GM15510 (cell line): ENCODE data around the gene UBE3B.

ENCODE experiments used
- POLR2A ChIP-seq: IDR thresholded peaks from 3 replicates; pipeline ENCODE4 v1.6.1; 2011; ENCODE audit warnings: borderline replicate concordance; ENCODE audit not compliant: insufficient read length; ENCODE audit errors: extremely low read depth

The UBE3B gene

DNA sequence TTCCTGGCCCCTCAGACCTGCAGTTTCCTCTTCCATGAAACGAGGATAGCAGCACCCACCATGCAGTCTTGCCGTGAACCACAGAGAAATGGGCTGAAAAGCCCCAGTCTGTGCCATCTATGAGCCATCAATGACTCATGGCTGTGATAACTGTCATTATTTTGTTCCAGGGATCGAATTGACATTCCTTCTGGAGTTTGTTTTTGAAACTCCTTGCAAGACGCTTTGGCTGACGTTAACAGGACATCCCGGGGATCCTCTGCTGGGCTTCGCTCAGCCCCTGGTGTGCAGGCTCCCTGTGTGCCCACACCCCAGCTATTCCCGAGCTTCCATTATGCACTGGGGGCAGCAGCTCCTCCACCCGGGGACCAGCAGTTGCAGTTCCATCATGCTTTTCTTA lies 62.1 kb downstream of the UBE3B start:
- no peak for TF ChIP-seq POLR2A

DNA sequence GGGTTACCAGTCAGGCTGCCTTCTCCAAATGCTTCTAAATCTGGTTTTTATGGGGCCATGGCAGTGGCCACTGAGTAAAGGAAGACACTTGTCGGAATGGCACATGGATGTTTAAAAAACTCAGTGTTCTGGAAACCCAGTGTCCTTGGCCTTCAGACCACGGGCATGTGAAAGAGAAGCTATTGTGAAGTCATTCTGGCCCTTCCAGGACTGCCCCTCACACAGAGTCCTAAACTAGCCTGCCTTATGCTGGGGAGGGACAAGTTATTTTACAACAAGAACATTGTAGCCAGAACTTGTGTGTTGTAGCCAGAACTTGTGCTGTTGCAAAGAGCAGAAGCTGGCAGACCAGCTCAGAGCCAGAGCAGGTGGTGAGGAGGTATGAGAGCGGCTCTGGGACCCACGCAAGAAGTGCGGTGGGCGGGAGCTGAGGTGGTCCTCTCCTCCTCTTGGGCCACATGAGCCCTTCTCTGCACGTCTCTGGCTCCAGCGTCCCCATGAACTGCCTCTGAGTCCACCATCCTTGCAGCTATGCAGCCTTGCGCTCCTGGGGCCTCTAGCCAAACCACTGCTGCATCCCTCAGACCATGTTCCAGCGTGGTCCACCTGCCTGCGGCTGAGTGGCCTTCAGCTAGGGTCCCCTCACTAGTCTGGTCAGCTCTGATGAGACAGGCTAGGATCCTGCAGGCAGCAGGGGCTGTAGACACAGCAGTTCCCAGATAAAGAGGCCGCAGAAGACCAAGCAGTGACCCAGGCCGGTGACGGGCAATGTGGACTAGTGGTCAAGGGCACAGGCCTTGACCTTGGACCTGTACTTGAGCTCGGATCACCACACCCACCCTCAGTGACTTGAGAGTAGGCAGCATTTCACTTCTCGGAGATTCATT lies 63.3 kb downstream of the UBE3B start:
- TF ChIP-seq POLR2A, result no peak

DNA sequence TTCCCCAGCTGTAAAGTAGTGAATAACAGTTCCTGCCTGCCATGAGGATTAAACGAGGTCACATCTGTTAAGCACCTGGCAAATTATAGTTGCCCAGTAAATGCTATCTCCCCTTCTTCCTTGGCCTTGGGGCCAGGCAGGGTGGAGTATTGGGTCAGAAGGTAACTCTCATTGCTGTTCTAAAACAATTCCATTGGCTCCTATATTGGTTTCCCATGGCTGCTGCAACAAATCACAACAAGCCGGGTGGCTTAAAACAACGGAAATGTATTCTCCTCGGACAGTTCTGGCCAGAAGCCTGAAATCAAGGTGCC lies 63.9 kb downstream of the UBE3B start:
- TF ChIP-seq POLR2A, result no peak

DNA sequence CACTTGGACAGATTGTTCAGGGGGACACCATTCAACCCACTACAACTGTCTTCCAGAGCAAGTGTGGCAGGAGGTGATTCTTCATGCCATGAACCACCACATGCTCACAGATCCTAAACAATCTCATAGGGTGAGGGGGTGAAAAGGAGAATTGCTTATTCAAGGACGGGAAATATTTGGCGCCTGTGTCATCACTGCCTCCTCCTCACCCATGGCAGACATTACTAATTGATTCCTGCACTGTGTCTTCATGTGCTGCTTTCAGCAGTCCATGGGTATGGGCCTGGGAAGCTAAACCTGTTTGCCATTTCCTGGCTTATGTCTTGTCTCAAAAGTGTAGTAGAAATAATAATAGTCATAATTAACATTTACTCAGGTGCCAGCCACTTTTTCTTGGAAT lies 64.6 kb downstream of the UBE3B start:
- TF ChIP-seq POLR2A, result no peak

DNA sequence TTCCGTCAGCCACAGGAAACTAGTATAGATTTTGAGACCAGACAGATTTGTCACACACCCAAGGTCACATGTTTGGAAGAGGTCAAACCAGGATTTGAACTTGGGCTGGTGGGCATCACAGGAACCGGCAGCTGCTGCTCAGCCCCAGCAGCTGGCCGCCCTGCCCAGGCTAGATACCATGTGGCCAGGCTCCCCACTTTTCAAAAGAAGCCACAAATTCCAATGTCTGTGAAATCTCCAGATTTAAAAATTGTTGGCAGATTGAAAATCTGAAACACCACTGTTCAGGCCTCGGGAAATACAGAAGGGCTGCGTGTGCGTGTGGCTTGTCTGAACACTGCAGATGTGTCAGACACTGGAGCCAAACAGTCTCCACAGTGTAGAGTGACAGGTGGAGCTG lies 65.4 kb downstream of the UBE3B start:
- no peak for TF ChIP-seq POLR2A

DNA sequence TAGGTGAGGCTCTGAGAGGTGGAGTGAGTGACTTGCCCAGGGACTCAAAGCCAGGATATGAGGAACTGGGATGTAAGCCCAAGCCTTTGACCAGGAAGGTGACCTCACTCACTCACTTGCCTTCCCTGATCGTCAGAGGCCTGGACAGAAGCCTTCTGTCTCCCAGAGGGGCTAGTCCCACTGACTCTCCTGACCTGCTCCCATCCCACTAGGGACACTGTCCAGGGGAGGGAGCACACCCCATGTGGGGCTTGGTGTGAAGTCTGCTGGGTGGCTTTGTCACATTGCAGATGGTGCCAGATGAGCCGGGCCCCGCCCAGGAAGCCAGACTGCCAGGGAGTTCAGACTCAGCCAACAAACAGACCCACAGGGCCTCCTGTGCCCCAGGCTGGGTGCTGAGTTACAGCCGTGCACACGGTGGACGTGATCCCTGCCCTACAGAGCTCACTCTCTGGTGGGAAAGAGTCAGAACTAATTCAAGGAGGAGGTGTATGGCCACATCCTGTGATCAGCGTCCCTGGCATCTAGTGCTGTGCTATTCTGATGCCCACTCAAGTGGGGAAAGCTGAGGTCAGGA lies 67.6 kb downstream of the UBE3B start:
- no peak for TF ChIP-seq POLR2A

DNA sequence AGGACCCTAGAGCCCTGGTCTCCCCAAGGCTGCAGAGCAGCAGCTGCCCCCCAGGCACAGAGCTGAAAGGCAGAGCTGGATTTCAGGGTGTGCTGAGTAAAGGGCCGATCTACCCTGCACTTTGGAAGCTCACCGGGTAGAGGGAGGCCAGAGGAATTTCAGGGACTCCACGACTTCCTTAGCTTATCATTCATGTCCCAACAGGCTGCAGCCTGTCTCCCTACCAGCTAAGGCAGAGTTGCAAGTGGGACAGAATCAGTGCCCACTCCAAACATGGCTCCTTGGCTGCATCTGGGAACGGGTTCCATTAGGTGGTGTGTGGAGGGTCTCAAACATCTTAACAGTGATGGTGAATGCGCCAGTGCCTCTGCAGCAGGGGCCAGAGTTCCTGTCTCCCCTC lies 68.4 kb downstream of the UBE3B start:
- no peak for TF ChIP-seq POLR2A

DNA sequence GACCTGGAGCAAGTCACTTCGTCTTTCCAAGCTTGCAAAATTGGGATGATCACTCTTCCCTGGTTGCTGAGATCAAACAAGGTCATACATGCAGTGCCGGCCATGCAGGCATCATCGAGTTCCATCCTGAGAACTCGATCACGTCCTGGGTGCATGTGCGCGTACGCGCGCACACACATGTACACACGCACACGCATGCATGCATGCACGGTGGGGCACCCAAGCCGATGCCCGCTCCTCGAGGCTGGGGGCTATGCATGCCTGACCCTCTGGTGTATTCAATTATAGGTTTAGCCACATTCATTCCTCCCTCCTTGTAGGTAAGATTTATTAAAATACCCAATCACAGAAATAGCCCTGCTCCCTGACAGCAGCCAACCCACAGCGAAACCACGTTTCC lies 69.9 kb downstream of the UBE3B start:
- TF ChIP-seq POLR2A, result no peak

DNA sequence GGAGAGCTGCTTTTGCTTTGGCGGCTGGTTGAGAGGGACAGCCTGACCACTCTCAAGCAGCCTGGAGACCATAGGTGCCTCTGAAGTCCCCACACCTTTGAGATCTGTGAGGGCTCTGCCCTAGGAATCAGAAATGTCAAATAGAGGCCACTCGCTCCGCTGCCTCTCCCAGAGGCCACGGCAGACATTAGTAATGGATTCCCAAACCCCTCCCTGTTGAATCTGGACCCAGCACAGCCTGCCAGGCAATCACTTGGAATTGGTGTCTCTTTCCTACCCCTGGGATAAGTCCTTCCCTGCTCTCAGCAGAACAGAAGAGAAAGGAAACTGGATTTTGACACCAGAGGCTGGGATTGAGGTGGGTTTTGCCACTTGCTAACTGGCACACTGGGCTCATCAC lies 70.8 kb downstream of the UBE3B start:
- no peak for TF ChIP-seq POLR2A

DNA sequence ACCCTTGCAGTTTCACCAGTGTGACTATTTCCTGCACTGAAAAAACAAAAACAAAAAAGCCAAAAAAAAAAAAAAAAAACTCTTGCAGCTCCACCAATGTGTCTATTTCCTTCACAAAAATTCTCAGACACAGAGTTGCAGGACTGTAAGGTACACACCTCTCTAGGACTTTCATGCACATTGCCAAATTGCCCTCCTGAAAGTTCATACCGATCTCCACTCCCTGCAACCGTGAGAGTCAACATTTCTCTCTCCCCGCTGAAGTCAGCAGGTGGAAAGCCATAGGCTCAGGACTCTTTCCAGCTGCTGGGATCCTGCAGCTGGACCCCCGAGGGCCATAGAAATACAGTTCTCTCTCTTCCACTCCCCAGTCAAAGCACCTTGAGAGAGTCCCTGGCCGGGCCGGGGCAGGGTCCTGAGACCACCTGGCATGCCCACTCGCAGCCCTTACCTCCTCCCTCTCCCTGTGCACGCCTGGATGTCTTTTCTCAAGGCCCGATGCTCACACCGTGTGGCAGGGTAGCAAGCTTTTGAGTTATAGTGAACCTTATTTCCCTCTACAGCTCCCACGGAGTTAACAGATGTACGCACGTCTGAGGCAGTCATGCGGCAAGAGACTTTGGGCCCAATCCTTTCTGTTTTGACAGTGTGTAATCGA lies 72.3 kb downstream of the UBE3B start:
- no peak for TF ChIP-seq POLR2A

DNA sequence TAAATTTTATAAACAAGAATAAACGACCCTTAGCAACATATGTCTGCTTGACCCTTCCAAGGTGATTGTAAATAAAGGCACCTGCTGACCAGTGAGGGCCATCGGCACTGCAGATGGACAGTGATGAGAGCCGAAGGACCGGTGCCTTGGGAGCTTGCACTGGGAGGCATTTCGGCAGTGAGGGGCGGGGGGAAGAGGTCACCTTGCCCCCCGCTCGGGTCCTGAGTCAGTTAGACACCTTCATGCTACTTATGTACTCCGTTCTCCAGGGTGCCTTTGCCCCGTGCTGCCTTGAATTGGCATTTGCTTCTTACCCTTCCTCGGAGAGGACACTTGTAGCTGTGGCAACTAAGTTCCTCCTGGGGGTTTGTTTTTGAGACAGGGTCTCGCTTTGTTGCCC lies 72.8 kb downstream of the UBE3B start:
- no peak for TF ChIP-seq POLR2A

DNA sequence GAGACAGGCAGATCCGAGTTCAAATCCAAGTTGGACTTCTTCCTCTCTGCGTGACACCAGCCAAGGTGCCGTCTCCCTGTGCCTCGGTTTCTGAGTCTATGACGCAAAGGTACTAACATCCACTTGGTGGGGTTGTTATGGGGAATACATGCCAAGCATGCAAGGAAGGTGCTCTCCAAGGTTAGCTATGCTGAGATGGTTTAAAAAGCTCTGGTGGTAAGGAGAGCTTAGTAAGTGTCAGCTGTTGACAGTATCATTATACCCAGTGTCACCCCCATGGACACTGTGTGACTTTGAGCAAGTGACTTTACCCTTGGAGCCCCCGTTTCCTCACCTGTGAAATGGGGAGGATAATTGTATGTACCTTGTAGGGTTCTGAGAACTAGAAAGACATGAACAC lies 73.7 kb downstream of the UBE3B start:
- no peak for TF ChIP-seq POLR2A

DNA sequence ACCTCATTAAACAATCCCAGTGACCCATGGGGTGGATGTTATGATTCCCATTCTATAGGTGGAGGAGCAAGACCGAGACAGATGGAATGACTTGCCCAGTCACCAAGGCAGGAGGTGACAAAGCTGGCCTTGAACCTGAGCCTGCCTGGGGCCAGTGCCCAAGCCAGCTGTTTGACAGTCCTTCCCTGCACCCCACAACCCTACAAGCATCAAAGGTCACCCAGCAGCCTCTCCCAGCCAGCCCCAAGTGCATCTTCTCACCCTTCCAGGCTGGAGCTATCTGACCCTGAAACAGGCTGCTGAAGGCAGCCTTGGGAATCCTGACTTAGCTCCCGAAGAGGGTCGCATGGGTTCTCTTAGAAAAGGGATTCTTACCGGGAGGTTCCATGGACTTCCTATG lies 75.5 kb downstream of the UBE3B start:
- TF ChIP-seq POLR2A, result no peak

DNA sequence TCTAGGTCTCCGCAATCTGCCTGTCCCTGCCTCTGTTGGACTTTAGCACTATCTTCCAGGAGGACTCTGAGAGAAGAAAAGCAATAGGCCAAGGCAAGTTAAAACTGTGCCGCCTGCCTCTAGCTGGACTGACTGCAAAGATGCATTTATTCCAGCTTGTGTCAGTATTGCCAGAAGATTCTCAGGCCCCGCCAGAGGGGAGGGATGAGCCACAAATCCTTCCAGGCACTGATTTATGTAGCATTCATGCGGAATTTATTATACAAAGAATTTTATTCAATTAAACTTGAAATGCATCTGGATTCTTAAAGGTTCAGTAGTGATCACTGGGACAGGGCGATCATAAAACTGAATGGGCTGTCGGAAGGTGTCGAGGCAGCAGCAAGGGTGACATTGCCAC lies 76.0 kb downstream of the UBE3B start:
- TF ChIP-seq POLR2A, result no peak

DNA sequence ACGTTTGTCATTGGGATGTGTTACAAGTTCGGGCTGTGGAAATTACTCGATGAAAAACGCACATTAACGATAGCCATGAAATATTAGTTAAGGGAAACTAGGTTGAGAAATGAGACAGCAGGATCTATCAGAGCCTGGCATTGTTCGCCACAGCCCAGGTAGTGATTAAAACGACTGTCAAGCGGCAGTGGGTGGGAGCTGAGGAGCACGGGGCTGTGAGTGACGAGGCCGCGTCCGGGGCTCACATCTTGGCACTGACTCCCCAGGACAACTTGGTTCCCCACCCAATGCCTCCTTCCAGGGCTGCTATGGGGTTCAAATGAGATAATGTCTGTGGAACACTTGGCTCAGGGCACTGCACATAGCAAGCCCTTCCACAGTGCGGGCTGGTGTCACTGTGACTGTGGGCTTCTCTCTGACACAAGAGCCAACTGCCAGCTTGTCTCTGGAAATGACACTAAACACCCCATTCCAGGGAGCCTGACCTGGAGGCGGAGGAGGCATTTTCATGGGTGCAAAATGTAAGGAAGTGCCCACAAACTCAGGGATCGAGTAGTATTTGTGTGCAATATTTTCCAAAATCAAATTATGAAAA lies 76.6 kb downstream of the UBE3B start:
- no peak for TF ChIP-seq POLR2A
